Chondrocyte (in vitro differentiated cells): Measurements from ENCODE around the gene IL20RB. TPM values are rescaled to one million over a fixed set of nuclear protein-coding genes. Genes with fewer than 3 reads are reported as not detected.
A peak's percentile ranks its signal among the peaks of the same experiment; 100 is the strongest.

Experiments
- DNase-seq: peaks from one replicate; pipeline ENCODE4 v3.0.0; 2021; ENCODE audit warnings: mixed read lengths, low spot score
- H3K27ac Mint-ChIP-seq: one replicate; pipeline ENCODE4 v1.8.0; 2021; ENCODE audit warnings: mild to moderate bottlenecking, moderate library complexity, mixed read lengths; ENCODE audit not compliant: unreplicated experiment
- H3K27me3 Mint-ChIP-seq: 2 replicates; pipeline ENCODE4 v1.8.0; 2021; ENCODE audit warnings: low read depth, mixed read lengths
- H3K36me3 Mint-ChIP-seq: 2 replicates; pipeline ENCODE4 v1.8.0; 2021; ENCODE audit warnings: low read depth, mixed read lengths
- H3K4me1 Mint-ChIP-seq: 2 replicates; pipeline ENCODE4 v1.8.0; 2021; ENCODE audit warnings: low read depth, mild to moderate bottlenecking, mixed read lengths
- H3K4me3 Mint-ChIP-seq: one replicate; pipeline ENCODE4 v1.8.0; 2021; ENCODE audit warnings: mild to moderate bottlenecking, moderate library complexity, mixed read lengths; ENCODE audit not compliant: unreplicated experiment
- H3K9me3 Mint-ChIP-seq: 2 replicates; pipeline ENCODE4 v1.8.0; 2021; ENCODE audit warnings: low read depth, mixed read lengths
- total RNA-seq: library from RNA; stranded (reverse); gene quantifications from 3 replicates; pipeline ENCODE4 v1.2.1, GENCODE V29; 2021
- TF ChIP-seq, protein P1 (sequence below): fragments of 200-600 bp; sonication (generic); IDR thresholded peaks from 2 replicates; pipeline ENCODE4 v1.5.0; 2021; ENCODE audit warnings: antibody characterized with exemption, mild to moderate bottlenecking, moderate library complexity

IL20RB gene
- total RNA-seq, 1 donor from 2014 or later, result 0.92 TPM

GRCh38 chr3:137032465-137033120 is 74.8 kb downstream of the IL20RB start:
- Mint-ChIP-seq H3K4me3 (peak overlapping the region; percentile 74), H3K36me3 (no peaks in the 10 kb centered on the region), H3K27me3 (peaks cover 12% of the 10 kb centered on the region), H3K4me1 (peaks cover 9% of the 10 kb centered on the region), H3K9me3 (no peaks in the 10 kb centered on the region), H3K27ac (no peak overlapping the region)
- DNase-seq, result no peak
- TF ChIP-seq, protein P1, sequence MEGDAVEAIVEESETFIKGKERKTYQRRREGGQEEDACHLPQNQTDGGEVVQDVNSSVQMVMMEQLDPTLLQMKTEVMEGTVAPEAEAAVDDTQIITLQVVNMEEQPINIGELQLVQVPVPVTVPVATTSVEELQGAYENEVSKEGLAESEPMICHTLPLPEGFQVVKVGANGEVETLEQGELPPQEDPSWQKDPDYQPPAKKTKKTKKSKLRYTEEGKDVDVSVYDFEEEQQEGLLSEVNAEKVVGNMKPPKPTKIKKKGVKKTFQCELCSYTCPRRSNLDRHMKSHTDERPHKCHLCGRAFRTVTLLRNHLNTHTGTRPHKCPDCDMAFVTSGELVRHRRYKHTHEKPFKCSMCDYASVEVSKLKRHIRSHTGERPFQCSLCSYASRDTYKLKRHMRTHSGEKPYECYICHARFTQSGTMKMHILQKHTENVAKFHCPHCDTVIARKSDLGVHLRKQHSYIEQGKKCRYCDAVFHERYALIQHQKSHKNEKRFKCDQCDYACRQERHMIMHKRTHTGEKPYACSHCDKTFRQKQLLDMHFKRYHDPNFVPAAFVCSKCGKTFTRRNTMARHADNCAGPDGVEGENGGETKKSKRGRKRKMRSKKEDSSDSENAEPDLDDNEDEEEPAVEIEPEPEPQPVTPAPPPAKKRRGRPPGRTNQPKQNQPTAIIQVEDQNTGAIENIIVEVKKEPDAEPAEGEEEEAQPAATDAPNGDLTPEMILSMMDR, result peak; percentile 97

DNA sequence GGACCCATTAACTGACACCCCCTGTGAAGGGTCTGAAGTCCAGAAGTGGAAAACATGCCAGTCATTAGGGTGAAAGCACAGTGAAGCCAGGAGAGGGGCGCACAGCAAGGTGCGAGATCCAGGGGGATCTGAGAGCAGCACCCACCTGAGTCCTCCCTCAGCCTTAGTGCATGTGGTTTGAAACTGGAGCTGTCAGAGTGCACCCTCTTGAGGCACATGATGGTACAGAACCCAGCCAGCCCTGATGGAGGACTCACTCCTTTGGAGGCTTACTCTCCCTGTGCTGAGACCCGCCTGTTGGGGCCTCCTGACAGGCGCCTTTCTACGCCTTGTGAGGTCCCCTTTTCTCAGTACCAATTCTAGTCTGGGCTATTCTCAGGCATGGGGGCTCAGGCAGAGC is 77.8 kb downstream of the IL20RB start:
- H3K27me3 Mint-ChIP-seq, result peaks cover 16% of the 10 kb centered on the region
- H3K9me3 Mint-ChIP-seq, result no peaks in the 10 kb centered on the region
- H3K4me3 Mint-ChIP-seq, result no peak overlapping the region
- no peak for DNase-seq
- TF ChIP-seq, protein P1, result peak; percentile 42
- H3K36me3 Mint-ChIP-seq, result peaks cover 2% of the 10 kb centered on the region
- H3K27ac Mint-ChIP-seq, result no peak overlapping the region
- H3K4me1 Mint-ChIP-seq, result peaks cover 9% of the 10 kb centered on the region

DNA sequence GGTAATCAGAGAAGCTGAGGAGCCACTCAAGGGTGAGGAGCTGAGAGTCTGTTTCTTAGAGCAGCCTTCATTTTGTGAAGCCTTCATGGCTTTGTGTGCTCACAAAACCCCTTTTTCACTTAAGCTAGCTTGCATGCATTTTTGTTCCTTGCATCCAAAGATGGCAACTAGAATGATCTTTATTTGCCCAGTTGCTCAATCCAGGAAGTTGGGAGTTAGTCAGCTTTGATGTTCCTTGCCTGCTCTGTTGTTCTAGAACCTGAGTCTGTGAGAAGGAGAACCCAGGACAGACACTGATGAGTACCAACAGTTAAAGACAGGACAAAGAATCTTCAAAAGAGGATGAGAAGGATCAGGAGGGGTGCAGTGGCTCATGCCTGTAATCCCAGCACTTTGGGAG is 81.8 kb downstream of the IL20RB start:
- H3K4me1 Mint-ChIP-seq, result no peaks in the 10 kb centered on the region
- TF ChIP-seq, protein P1, result no peak
- no peaks in the 10 kb centered on the region for H3K9me3 Mint-ChIP-seq
- DNase-seq, result no peak
- H3K27me3 Mint-ChIP-seq, result peaks cover 9% of the 10 kb centered on the region
- no peak overlapping the region for H3K4me3 Mint-ChIP-seq
- peaks cover 2% of the 10 kb centered on the region for H3K36me3 Mint-ChIP-seq
- H3K27ac Mint-ChIP-seq, result no peak overlapping the region

GRCh38 chr3:137041251-137041650 is 83.5 kb downstream of the IL20RB start:
- Mint-ChIP-seq H3K27ac (no peak overlapping the region), H3K4me1 (no peaks in the 10 kb centered on the region), H3K36me3 (peaks cover 2% of the 10 kb centered on the region), H3K4me3 (no peak overlapping the region), H3K9me3 (no peaks in the 10 kb centered on the region), H3K27me3 (peaks cover 9% of the 10 kb centered on the region)
- TF ChIP-seq, protein P1, result no peak
- no peak for DNase-seq

- Mint-ChIP-seq H3K27ac (no peak overlapping the region), H3K36me3 (peaks cover 2% of the 10 kb centered on the region), H3K4me3 (no peak overlapping the region), H3K27me3 (peaks cover 9% of the 10 kb centered on the region), H3K9me3 (no peaks in the 10 kb centered on the region), H3K4me1 (no peaks in the 10 kb centered on the region)
- TF ChIP-seq, protein P1, result no peak
- no peak for DNase-seq
Observed at GRCh38 chr3:137041686-137042085, 83.9 kb downstream of the IL20RB start.
